HG02642 (cell line): ENCODE data around the gene KLHL8.
"Not testable (repeated sequence)": the region's sequence is repeated elsewhere in the genome, so short reads cannot be mapped to it uniquely, and the experiment has no call there.

Experiments used
- ATAC-seq: cut with Tn5 transposase; IDR thresholded peaks from one replicate; pipeline ENCODE4 v1.9.1; 2021; ENCODE audit warnings: mild to moderate bottlenecking; ENCODE audit not compliant: unreplicated experiment, poor library complexity

Gene KLHL8

GRCh38 chr4:87185146-87185870 is 35.1 kb downstream of the KLHL8 start:
- ATAC-seq = no peak

- ATAC-seq = no peak
These were observed 39.7 kb downstream of the KLHL8 start for GRCh38 chr4:87180767-87181166.

- ATAC-seq = no peak
These were observed 40.7 kb downstream of the KLHL8 start for GRCh38 chr4:87179751-87180150.

- no peak for ATAC-seq
These were observed 45.7 kb downstream of the KLHL8 start for GRCh38 chr4:87174672-87175071.

GRCh38 chr4:87171944-87172343 is 48.5 kb downstream of the KLHL8 start:
- ATAC-seq = no peak

GRCh38 chr4:87166296-87166854 is 54.0 kb downstream of the KLHL8 start:
- no peak for ATAC-seq

GRCh38 chr4:87165892-87166291 is 54.5 kb downstream of the KLHL8 start:
- no peak for ATAC-seq

- ATAC-seq = no peak
These were observed 67.1 kb downstream of the KLHL8 start for GRCh38 chr4:87153078-87153870.

GRCh38 chr4:87152310-87153041 is 67.9 kb downstream of the KLHL8 start:
- ATAC-seq = no peak

GRCh38 chr4:87151730-87152129 is 68.7 kb downstream of the KLHL8 start:
- no peak for ATAC-seq

- ATAC-seq = peak; percentile 70
These were observed 69.7 kb downstream of the KLHL8 start for GRCh38 chr4:87150498-87151261.

GRCh38 chr4:87147116-87147515 is 73.3 kb downstream of the KLHL8 start:
- no peak for ATAC-seq

GRCh38 chr4:87145934-87146333 is 74.5 kb downstream of the KLHL8 start:
- not testable (repeated sequence) for ATAC-seq

GRCh38 chr4:87144356-87144755 is 76.1 kb downstream of the KLHL8 start:
- ATAC-seq = no peak

- ATAC-seq = no peak
These were observed 79.0 kb downstream of the KLHL8 start for GRCh38 chr4:87141428-87141827.

- no peak for ATAC-seq
These were observed 86.3 kb downstream of the KLHL8 start for GRCh38 chr4:87134122-87134521.

- ATAC-seq = no peak
These were observed 87.2 kb downstream of the KLHL8 start for GRCh38 chr4:87133183-87133582.

GRCh38 chr4:87132035-87132434 is 88.4 kb downstream of the KLHL8 start:
- no peak for ATAC-seq

GRCh38 chr4:87130985-87131703 is 89.3 kb downstream of the KLHL8 start:
- ATAC-seq = no peak
